Measurements from ENCODE around the gene SHISA3.

DNA sequence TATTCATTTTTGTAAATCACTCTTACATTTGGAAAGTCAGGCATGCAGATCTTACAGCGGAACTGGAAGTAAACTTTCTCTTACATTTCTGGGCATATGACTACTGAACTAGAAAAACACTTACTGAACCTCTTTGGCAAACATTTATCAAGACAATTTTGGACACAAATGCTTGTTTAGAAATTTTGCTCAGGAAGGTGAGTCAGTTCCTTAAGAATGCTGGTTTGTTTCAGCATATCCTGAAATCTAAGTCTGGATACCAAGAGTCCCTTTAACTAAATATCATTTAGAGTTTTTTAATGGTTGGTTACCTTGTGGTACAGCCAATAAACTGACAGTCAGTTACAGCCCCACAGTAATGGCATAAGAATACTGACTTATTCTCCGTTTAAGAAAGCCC, 15.0 kb downstream of the SHISA3 start:
- TF ChIP-seq POLR2A (IDR thresholded peaks at IDR 0.05) (no peak), CTCF (IDR thresholded peaks at IDR 0.05) (no peak), POLR2AphosphoS5 (IDR thresholded peaks at IDR 0.05) (no peak)

All from prostate gland (tissue), 2 donors.